Midbrain (tissue), 1 donor: ENCODE results near the gene CILP2.

Experiments
- DNase-seq: peaks from one replicate; lab custom pipeline; 2025; lab: John Stamatoyannopoulos, UW

Gene CILP2

GRCh38 chr19:19538061-19538784, at the start of gene CILP2:
CILP2 (plus strand) TSS chr19:19538265; CDS start chr19:19538350, 85 bp downstream.
- DNase-seq = no peak

GRCh38 chr19:19488875-19489690, 49.0 kb upstream of the CILP2 start:
- DNase-seq = peak; percentile 70

GRCh38 chr19:19489804-19490204, 48.3 kb upstream of the CILP2 start:
- DNase-seq = no peak

- DNase-seq = peak; percentile 86
Observed at GRCh38 chr19:19490214-19490968, 47.7 kb upstream of the CILP2 start.

GRCh38 chr19:19491321-19492025, 46.6 kb upstream of the CILP2 start:
- DNase-seq = no peak

- DNase-seq = no peak
Observed at GRCh38 chr19:19492026-19492610, 45.9 kb upstream of the CILP2 start.

GRCh38 chr19:19493841-19494546, 44.1 kb upstream of the CILP2 start:
- no peak for DNase-seq

- DNase-seq = no peak
Observed at GRCh38 chr19:19495614-19496603, 42.2 kb upstream of the CILP2 start.

- no peak for DNase-seq
Observed at GRCh38 chr19:19498255-19498991, 39.6 kb upstream of the CILP2 start.

GRCh38 chr19:19499272-19499995, 38.6 kb upstream of the CILP2 start:
- no peak for DNase-seq

- no peak for DNase-seq
Observed at GRCh38 chr19:19500975-19501644, 37.0 kb upstream of the CILP2 start.

- DNase-seq = no peak
Observed at GRCh38 chr19:19501798-19502197, 36.3 kb upstream of the CILP2 start.

GRCh38 chr19:19502281-19502680, 35.8 kb upstream of the CILP2 start:
- no peak for DNase-seq

- no peak for DNase-seq
Observed at GRCh38 chr19:19502808-19503602, 35.1 kb upstream of the CILP2 start.

GRCh38 chr19:19504754-19505668, 33.1 kb upstream of the CILP2 start:
- DNase-seq = no peak
